Vagina (tissue), 2 donors: ENCODE data around the gene CFC1.
"Not testable (repeated sequence)": the region's sequence is repeated elsewhere in the genome, so short reads cannot be mapped to it uniquely, and the experiment has no call there.

Experiments used
- POLR2A ChIP-seq, 2 donors: fragments of 450-650 bp; IDR thresholded peaks; one replicate each; pipeline ENCODE4 v1.6.1; 2017; ENCODE audit warnings: antibody characterized with exemption in 2 of 2, mild to moderate bottlenecking in 2 of 2, moderate library complexity in 2 of 2
- TF ChIP-seq, protein P1 (sequence below), 3 experiments: fragments of 450-650 bp in 2 of 3; fragments of 200-600 bp in 1 of 3; sonication (generic) in 1 of 3; IDR thresholded peaks; one replicate each; pipeline ENCODE4 v1.5.1; 2017 to 2019; ENCODE audit warnings: antibody characterized with exemption in 3 of 3, mild to moderate bottlenecking in 2 of 3, moderate library complexity in 2 of 3

DNA sequence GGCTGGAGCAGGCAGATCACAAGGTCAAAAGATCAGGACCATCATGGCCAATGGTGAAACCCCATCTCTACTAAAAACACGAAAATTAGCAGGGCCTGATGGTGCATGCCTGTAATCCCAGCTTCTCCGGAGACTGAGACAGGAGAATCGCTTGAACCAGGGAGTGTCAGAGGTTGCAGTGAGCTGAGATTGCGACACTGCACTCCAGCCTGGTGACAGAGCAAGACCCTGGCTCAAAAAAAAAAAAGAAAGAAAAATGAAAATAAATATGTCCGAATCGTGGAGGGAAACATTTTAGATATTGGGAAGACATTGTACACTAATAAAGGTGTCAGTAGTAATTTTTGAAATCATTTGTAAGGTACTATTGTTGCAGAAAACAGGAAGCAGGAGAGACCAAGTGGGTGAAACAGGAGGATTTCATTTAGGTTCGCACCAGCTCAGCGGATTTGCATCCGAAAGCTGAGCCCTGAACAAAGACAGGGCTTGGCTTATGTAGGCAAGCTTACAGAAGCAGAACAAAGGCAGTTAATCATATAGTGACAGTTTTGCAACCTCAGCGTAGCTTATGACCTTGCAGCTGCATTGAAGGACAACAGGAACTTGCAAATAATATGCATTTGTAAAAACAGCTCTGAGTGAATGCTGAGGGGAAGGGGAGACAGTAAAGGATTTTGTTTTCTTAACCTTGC, 29.6 kb upstream of the CFC1 start:
- TF ChIP-seq, protein P1, sequence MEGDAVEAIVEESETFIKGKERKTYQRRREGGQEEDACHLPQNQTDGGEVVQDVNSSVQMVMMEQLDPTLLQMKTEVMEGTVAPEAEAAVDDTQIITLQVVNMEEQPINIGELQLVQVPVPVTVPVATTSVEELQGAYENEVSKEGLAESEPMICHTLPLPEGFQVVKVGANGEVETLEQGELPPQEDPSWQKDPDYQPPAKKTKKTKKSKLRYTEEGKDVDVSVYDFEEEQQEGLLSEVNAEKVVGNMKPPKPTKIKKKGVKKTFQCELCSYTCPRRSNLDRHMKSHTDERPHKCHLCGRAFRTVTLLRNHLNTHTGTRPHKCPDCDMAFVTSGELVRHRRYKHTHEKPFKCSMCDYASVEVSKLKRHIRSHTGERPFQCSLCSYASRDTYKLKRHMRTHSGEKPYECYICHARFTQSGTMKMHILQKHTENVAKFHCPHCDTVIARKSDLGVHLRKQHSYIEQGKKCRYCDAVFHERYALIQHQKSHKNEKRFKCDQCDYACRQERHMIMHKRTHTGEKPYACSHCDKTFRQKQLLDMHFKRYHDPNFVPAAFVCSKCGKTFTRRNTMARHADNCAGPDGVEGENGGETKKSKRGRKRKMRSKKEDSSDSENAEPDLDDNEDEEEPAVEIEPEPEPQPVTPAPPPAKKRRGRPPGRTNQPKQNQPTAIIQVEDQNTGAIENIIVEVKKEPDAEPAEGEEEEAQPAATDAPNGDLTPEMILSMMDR (IDR thresholded peaks at IDR 0.05) = not testable (repeated sequence)
- TF ChIP-seq POLR2A (IDR thresholded peaks at IDR 0.05) = not testable (repeated sequence)
